Karpas-422 (cell line): ENCODE measurements around the gene ZIC2. TPM values are rescaled to one million over a fixed set of nuclear protein-coding genes. Genes with fewer than 3 reads are reported as not detected.
"Not testable (repeated sequence)": the region's sequence is repeated elsewhere in the genome, so short reads cannot be mapped to it uniquely, and the experiment has no call there.

Experiments
- DNase-seq: peaks from one replicate; pipeline ENCODE4 v3.0.0-alpha.2; 2015
- H2AFZ ChIP-seq: fragments of 200-600 bp; sonication (generic); 2 replicates; pipeline ENCODE4 v1.6.1; 2014; ENCODE audit warnings: antibody characterized with exemption, low read length, mixed read lengths
- H3K27ac ChIP-seq: fragments of 200-600 bp; sonication (generic); 2 replicates; pipeline ENCODE4 v1.5.1; 2014; ENCODE audit warnings: mild to moderate bottlenecking, low read length, moderate library complexity
- H3K27me3 ChIP-seq: fragments of 200-600 bp; sonication (generic); 2 replicates; pipeline ENCODE4 v1.6.1; 2014; ENCODE audit warnings: low read length, mixed read lengths
- H3K36me3 ChIP-seq: fragments of 200-600 bp; sonication (generic); 2 replicates; pipeline ENCODE4 v1.6.1; 2014; ENCODE audit warnings: low read length, mixed read lengths; ENCODE audit not compliant: insufficient read depth
- H3K4me1 ChIP-seq: fragments of 200-600 bp; sonication (generic); 2 replicates; pipeline ENCODE4 v1.6.1; 2014; ENCODE audit warnings: mild to moderate bottlenecking, low read length, mixed read lengths
- H3K4me2 ChIP-seq: fragments of 200-600 bp; sonication (generic); 2 replicates; pipeline ENCODE4 v1.6.1; 2014; ENCODE audit warnings: low read length, low read depth, mild to moderate bottlenecking; ENCODE audit not compliant: poor library complexity, severe bottlenecking
- H3K4me3 ChIP-seq: fragments of 200-600 bp; sonication (generic); 2 replicates; pipeline ENCODE4 v1.5.1; 2014; ENCODE audit warnings: mild to moderate bottlenecking, antibody characterized with exemption, low read length, mixed read lengths
- H3K79me2 ChIP-seq: fragments of 200-600 bp; sonication (generic); 2 replicates; pipeline ENCODE4 v1.6.1; 2014; ENCODE audit warnings: mild to moderate bottlenecking, low read length, mixed read lengths
- H3K9ac ChIP-seq: fragments of 200-600 bp; sonication (generic); 2 replicates; pipeline ENCODE4 v1.6.0; 2014; ENCODE audit warnings: low read length
- H3K9me2 ChIP-seq: fragments of 200-600 bp; sonication (generic), shearing (Covaris generic); replicated peaks from 2 replicates; pipeline ENCODE4 v1.6.0; 2014; ENCODE audit warnings: mild to moderate bottlenecking, low read length, moderate library complexity; ENCODE audit not compliant: insufficient read depth
- H3K9me3 ChIP-seq: fragments of 300-700, 200-600 bp; sonication (generic); 2 replicates; pipeline ENCODE4 v1.6.1; 2014; ENCODE audit warnings: low read length, mixed read lengths
- H4K20me1 ChIP-seq: fragments of 200-600 bp; sonication (generic); 2 replicates; pipeline ENCODE4 v1.6.1; 2014; ENCODE audit warnings: mild to moderate bottlenecking, antibody characterized with exemption, low read length, low read depth; ENCODE audit not compliant: insufficient read depth
- total RNA-seq: library from RNA; depleted of rRNA; stranded (reverse); fragments of >200 nt; shearing (Covaris generic); gene quantifications from 2 replicates; pipeline ENCODE4 v1.2.3, GENCODE V29; 2014; ENCODE audit warnings: low replicate concordance

The ZIC2 gene
- total RNA-seq, 1 experiment from 2014 or later: not detected

- Histone ChIP-seq H3K27ac (no peak overlapping the region), H3K36me3 (no peaks in the 10 kb centered on the region), H3K27me3 (no peaks in the 10 kb centered on the region), H3K9me2 (no peaks in the 10 kb centered on the region), H2AFZ (no peak overlapping the region), H3K4me1 (no peaks in the 10 kb centered on the region), H4K20me1 (no peaks in the 10 kb centered on the region), H3K4me2 (no peak overlapping the region), H3K9ac (no peak overlapping the region), H3K9me3 (no peaks in the 10 kb centered on the region), H3K79me2 (no peaks in the 10 kb centered on the region), H3K4me3 (no peak overlapping the region)
- DNase-seq: no peak
Observed at GRCh38 chr13:99947666-99948065, 33.9 kb upstream of the ZIC2 start.

DNA sequence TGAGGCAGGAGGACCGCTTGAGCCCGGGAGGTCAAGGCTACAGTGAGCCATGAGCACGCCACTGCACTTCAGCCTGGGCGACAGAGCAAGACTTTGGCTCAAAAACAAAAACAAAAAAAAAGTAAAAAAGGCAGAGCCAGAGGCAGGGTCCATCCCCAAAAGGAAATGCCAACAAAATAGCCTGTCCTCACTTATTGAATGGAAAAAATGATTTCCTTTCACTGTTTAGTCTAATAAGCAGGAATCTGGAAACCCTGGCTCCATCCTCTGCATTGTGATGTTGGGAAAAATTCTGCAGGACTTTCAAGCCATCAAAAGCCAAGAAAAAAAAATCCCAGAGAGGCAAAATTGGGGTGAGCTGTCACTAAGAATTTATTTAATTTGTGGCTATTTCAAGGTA lies 33.2 kb upstream of the ZIC2 start:
- Histone ChIP-seq H3K36me3 (no peaks in the 10 kb centered on the region), H3K9me2 (no peaks in the 10 kb centered on the region), H3K27me3 (no peaks in the 10 kb centered on the region), H2AFZ (no peak overlapping the region), H3K9me3 (no peaks in the 10 kb centered on the region), H3K79me2 (no peaks in the 10 kb centered on the region), H4K20me1 (no peaks in the 10 kb centered on the region), H3K27ac (no peak overlapping the region), H3K4me2 (no peak overlapping the region), H3K4me1 (no peaks in the 10 kb centered on the region), H3K4me3 (no peak overlapping the region), H3K9ac (no peak overlapping the region)
- no peak for DNase-seq

- no peak overlapping the region for H3K27ac ChIP-seq
- DNase-seq: no peak
- H3K9me2 ChIP-seq: no peaks in the 10 kb centered on the region
- no peaks in the 10 kb centered on the region for H3K36me3 ChIP-seq
- H3K27me3 ChIP-seq: no peaks in the 10 kb centered on the region
- no peak overlapping the region for H3K9ac ChIP-seq
- H2AFZ ChIP-seq: no peak overlapping the region
- no peaks in the 10 kb centered on the region for H3K9me3 ChIP-seq
- no peak overlapping the region for H3K4me2 ChIP-seq
- H3K79me2 ChIP-seq: no peaks in the 10 kb centered on the region
- H3K4me3 ChIP-seq: no peak overlapping the region
- no peaks in the 10 kb centered on the region for H3K4me1 ChIP-seq
- no peaks in the 10 kb centered on the region for H4K20me1 ChIP-seq
Observed at GRCh38 chr13:99948907-99949678, 32.5 kb upstream of the ZIC2 start.

GRCh38 chr13:99949679-99950413 lies 31.7 kb upstream of the ZIC2 start:
- no peaks in the 10 kb centered on the region for H3K79me2 ChIP-seq
- H3K9me2 ChIP-seq: no peaks in the 10 kb centered on the region
- no peaks in the 10 kb centered on the region for H3K36me3 ChIP-seq
- H3K27me3 ChIP-seq: no peaks in the 10 kb centered on the region
- no peaks in the 10 kb centered on the region for H3K9me3 ChIP-seq
- no peak overlapping the region for H3K4me2 ChIP-seq
- H3K27ac ChIP-seq: no peak overlapping the region
- no peak for DNase-seq
- no peak overlapping the region for H3K4me3 ChIP-seq
- no peak overlapping the region for H3K9ac ChIP-seq
- no peak overlapping the region for H2AFZ ChIP-seq
- no peaks in the 10 kb centered on the region for H3K4me1 ChIP-seq
- H4K20me1 ChIP-seq: no peaks in the 10 kb centered on the region

- not testable (repeated sequence) for H3K4me1 ChIP-seq, H3K36me3 ChIP-seq, H3K9me2 ChIP-seq, H3K79me2 ChIP-seq, H3K9me3 ChIP-seq, H3K27me3 ChIP-seq, H3K4me2 ChIP-seq, H3K9ac ChIP-seq, H3K27ac ChIP-seq, H4K20me1 ChIP-seq, H2AFZ ChIP-seq, H3K4me3 ChIP-seq, DNase-seq
Observed at GRCh38 chr13:99951666-99952065, 29.9 kb upstream of the ZIC2 start.

- H3K4me3 ChIP-seq: no peak overlapping the region
- H3K9ac ChIP-seq: no peak overlapping the region
- H3K4me1 ChIP-seq: no peaks in the 10 kb centered on the region
- H2AFZ ChIP-seq: no peak overlapping the region
- H3K9me2 ChIP-seq: no peaks in the 10 kb centered on the region
- H3K36me3 ChIP-seq: no peaks in the 10 kb centered on the region
- no peaks in the 10 kb centered on the region for H4K20me1 ChIP-seq
- no peak for DNase-seq
- H3K79me2 ChIP-seq: no peaks in the 10 kb centered on the region
- no peaks in the 10 kb centered on the region for H3K9me3 ChIP-seq
- H3K4me2 ChIP-seq: no peak overlapping the region
- H3K27ac ChIP-seq: no peak overlapping the region
- no peaks in the 10 kb centered on the region for H3K27me3 ChIP-seq
Observed at GRCh38 chr13:99953138-99953755, 28.3 kb upstream of the ZIC2 start.

DNA sequence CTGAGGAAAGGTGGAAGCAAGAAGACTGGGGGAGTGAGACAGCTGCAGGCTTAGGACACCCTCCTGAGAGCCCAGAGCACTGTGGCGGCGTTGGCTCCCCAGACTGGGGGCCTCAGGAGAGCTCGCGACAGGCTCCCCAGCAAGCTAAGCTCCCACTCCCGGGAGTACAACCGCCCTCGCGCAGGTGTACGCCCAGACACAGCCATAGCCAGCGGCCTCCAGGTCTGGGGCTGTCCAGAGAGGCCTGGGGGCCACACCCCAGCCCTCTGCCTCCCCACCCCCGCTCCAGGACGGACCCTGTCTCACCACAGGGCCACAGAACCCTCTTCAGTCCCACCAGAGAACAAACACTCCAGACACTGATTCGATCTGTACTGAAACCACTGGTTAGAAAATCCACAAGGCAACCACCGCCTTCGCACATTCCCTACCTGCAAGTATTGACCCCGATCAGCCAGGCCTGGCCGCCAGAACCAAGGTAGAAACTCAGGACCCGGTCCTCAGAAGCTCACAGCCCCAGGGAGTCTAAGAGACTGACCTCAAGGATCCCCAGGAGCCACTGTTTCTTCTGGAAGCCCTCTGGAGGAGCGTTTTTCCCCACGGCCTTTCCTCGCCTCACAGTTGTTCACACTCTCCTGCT lies 26.4 kb upstream of the ZIC2 start:
- H3K4me2 ChIP-seq: no peak overlapping the region
- no peaks in the 10 kb centered on the region for H3K79me2 ChIP-seq
- H3K9me2 ChIP-seq: no peaks in the 10 kb centered on the region
- no peak overlapping the region for H3K27ac ChIP-seq
- no peaks in the 10 kb centered on the region for H3K27me3 ChIP-seq
- no peak overlapping the region for H2AFZ ChIP-seq
- H3K9me3 ChIP-seq: no peaks in the 10 kb centered on the region
- H3K4me1 ChIP-seq: no peaks in the 10 kb centered on the region
- no peak overlapping the region for H3K4me3 ChIP-seq
- no peaks in the 10 kb centered on the region for H3K36me3 ChIP-seq
- DNase-seq: no peak
- H3K9ac ChIP-seq: no peak overlapping the region
- no peaks in the 10 kb centered on the region for H4K20me1 ChIP-seq
